ENCODE measurements around the gene ASAP3.

DNA sequence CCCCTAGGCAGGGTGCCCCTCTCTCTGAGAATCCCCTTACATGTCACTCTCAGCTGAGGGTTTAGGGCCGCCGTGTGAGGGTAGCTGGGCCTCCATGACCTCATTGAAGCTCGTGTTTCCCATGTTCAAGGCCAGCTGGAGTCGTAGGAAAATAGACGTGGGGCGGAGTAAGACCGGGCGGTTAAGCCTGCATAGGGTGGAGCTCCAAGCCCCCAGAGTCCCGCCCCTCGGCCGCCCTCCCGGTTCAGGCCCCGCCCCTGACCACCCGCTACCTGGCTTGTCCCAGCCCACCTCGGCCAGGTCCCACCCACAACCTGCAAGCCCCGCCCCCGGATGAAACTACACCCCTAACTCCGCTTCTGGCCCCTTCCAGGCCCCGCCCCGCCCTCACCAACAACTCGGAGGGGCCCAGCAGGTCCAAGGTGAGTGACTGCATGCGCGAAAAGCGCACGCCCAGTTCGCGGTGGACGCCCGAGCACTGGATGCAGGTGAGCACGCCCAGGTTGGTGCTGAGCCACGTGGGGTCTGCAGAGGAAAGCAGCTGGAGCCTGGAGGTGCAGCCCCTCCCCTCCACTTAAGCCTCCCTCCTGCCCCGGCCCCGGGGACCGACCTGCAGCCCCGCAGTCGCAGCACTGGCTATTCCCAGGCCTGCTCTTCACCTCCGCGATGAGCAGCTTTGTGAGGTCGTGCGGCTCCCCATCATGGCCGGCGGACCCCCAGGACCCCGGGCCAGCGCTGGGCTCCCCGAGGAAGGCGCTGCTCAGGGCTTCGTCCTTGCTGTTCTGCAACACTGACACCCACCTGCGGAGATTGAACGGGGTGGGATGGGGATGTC is 47.2 kb downstream of the ASAP3 start:
- TF ChIP-seq, protein P1, sequence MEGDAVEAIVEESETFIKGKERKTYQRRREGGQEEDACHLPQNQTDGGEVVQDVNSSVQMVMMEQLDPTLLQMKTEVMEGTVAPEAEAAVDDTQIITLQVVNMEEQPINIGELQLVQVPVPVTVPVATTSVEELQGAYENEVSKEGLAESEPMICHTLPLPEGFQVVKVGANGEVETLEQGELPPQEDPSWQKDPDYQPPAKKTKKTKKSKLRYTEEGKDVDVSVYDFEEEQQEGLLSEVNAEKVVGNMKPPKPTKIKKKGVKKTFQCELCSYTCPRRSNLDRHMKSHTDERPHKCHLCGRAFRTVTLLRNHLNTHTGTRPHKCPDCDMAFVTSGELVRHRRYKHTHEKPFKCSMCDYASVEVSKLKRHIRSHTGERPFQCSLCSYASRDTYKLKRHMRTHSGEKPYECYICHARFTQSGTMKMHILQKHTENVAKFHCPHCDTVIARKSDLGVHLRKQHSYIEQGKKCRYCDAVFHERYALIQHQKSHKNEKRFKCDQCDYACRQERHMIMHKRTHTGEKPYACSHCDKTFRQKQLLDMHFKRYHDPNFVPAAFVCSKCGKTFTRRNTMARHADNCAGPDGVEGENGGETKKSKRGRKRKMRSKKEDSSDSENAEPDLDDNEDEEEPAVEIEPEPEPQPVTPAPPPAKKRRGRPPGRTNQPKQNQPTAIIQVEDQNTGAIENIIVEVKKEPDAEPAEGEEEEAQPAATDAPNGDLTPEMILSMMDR (IDR thresholded peaks at IDR 0.05), result no peak
- TF ChIP-seq POLR2A (IDR thresholded peaks at IDR 0.05), result no peak
- TF ChIP-seq EP300 (IDR thresholded peaks at IDR 0.05), result no peak
